GM12878 (cell line): ENCODE measurements around the gene CACNA2D3. TPM values are rescaled to one million over a fixed set of nuclear protein-coding genes. Genes with fewer than 3 reads are reported as not detected.

Experiments
- ATAC-seq: fragments of 200-7000 bp; cut with Tn5 transposase; 3 replicates; pipeline ENCODE4 v1.9.1; 2020; ENCODE audit warnings: mild to moderate bottlenecking, moderate library complexity
- BruUV-seq: library from RNA; stranded (reverse); fragments of 400-500 nt; replicated peaks from 2 replicates; lab custom pipeline; 2021; lab: Mats Ljungman, UMichigan
- CTCF ChIA-PET: fragments of 300-600 bp; sonication (Branson Sonifier 250); formaldehyde crosslinking; extraction: SDS; loops from one replicate; lab custom pipeline; 2021; ENCODE audit warnings: inconsistent platforms; lab: Yijun Ruan, JAX
- POLR2A ChIA-PET: fragments of 350-600 bp; formaldehyde crosslinking; extraction: SDS; loops from one replicate; lab custom pipeline; 2021; ENCODE audit warnings: inconsistent platforms; lab: Charles Lee
- RAD21 ChIA-PET: fragments of 300-600 bp; sonication (Branson Sonifier 250); formaldehyde crosslinking; loops from one replicate; lab custom pipeline; 2023; ENCODE audit warnings: antibody characterized with exemption; ENCODE audit not compliant: unreplicated experiment; lab: Charles Lee
- SMC1A ChIA-PET: fragments of 300-600 bp; sonication (Branson Sonifier 250); formaldehyde crosslinking; loops from one replicate; lab custom pipeline; 2023; ENCODE audit not compliant: unreplicated experiment, uncharacterized antibody; lab: Charles Lee
- DNase-seq: peaks from one replicate; pipeline ENCODE4 v3.0.0-alpha.2; 2011; ENCODE audit warnings: low read depth, low spot score
- FAIRE-seq: peaks from 3 replicates; lab custom pipeline; 2011; peaks lifted over from hg19 to GRCh38; lab: Jason Lieb, UNC
- H2AFZ ChIP-seq: 2 replicates; pipeline ENCODE4 v1.6.0; 2011; ENCODE audit warnings: low read depth, low read length, control low read depth; ENCODE audit not compliant: control insufficient read depth
- H3K27ac ChIP-seq: 2 replicates; pipeline ENCODE4 v1.5.1; 2011; ENCODE audit warnings: control low read depth; ENCODE audit not compliant: control insufficient read depth, insufficient read depth
- H3K27me3 ChIP-seq, 2 experiments: replicated peaks in 1 of 2; 2 replicates each; pipeline versions ENCODE4 v1.6.0 to v1.6.1; 2011; ENCODE audit warnings: low read length in 1 of 2; ENCODE audit not compliant: control insufficient read depth in 2 of 2, insufficient read depth in 2 of 2
- H3K36me3 ChIP-seq, 2 experiments: 2 replicates each; pipeline ENCODE4 v1.5.1; 2011; ENCODE audit warnings: low read length in 1 of 2; ENCODE audit not compliant: control insufficient read depth in 2 of 2, insufficient read depth in 2 of 2
- H3K4me1 ChIP-seq: 2 replicates; pipeline ENCODE4 v1.6.1; 2011; ENCODE audit warnings: mild to moderate bottlenecking, low read length, moderate library complexity, mixed read lengths; ENCODE audit not compliant: control insufficient read depth, insufficient read depth
- H3K4me2 ChIP-seq: 2 replicates; pipeline ENCODE4 v1.6.0; 2011; ENCODE audit warnings: control low read depth; ENCODE audit not compliant: control insufficient read depth, insufficient read depth
- H3K4me3 ChIP-seq: fragments of 200-600 bp; sonication (generic); 2 replicates; pipeline ENCODE4 v1.5.1; 2016
- H3K79me2 ChIP-seq: 2 replicates; pipeline ENCODE4 v1.6.0; 2011; ENCODE audit warnings: low read length; ENCODE audit not compliant: control insufficient read depth, insufficient read depth
- H3K9ac ChIP-seq: 2 replicates; pipeline ENCODE4 v1.8.0; 2011; ENCODE audit warnings: low read length, control low read depth, mixed read lengths; ENCODE audit not compliant: control insufficient read depth, insufficient read depth
- H3K9me3 ChIP-seq: replicated peaks from 3 replicates; pipeline ENCODE4 v1.5.1; 2011; ENCODE audit warnings: mild to moderate bottlenecking, low read length; ENCODE audit not compliant: control insufficient read depth, insufficient read depth
- H4K20me1 ChIP-seq: 2 replicates; pipeline ENCODE4 v1.6.0; 2011; ENCODE audit not compliant: control insufficient read depth, insufficient read depth
- ATF2 ChIP-seq: IDR thresholded peaks from 2 replicates; pipeline ENCODE4 v1.6.1; 2012; ENCODE audit warnings: low read length, inconsistent platforms
- BCL3 ChIP-seq: IDR thresholded peaks from 2 replicates; pipeline ENCODE4 v1.6.1; 2011; ENCODE audit warnings: borderline replicate concordance, low read depth, mild to moderate bottlenecking, moderate library complexity, low read length; ENCODE audit not compliant: insufficient read depth, poor library complexity, severe bottlenecking
- BHLHE40 ChIP-seq, 2 experiments: fragments of 450-650 bp in 1 of 2; IDR thresholded peaks; 2 replicates each; pipeline ENCODE4 v1.6.1; 2011 to 2017; ENCODE audit warnings: low read depth in 2 of 2, borderline replicate concordance in 1 of 2, improper control_type of control experiment in 1 of 2, low read length in 1 of 2, mild to moderate bottlenecking in 1 of 2
- BRCA1 ChIP-seq: IDR thresholded peaks from 2 replicates; pipeline ENCODE4 v1.6.1; 2011; ENCODE audit warnings: low read depth, low read length, improper control_type of control experiment
- IRF4 ChIP-seq: IDR thresholded peaks from 2 replicates; pipeline ENCODE4 v1.6.1; 2011; ENCODE audit warnings: low read depth, low read length
- IRF5 ChIP-seq: fragments of 450-650 bp; IDR thresholded peaks from 2 replicates; pipeline ENCODE4 v1.6.1; 2017; ENCODE audit warnings: borderline replicate concordance
- JUNB ChIP-seq: IDR thresholded peaks from 2 replicates; pipeline ENCODE4 v1.6.1; 2016; ENCODE audit warnings: antibody characterized with exemption, mild to moderate bottlenecking
- MAX ChIP-seq: IDR thresholded peaks from 2 replicates; pipeline ENCODE4 v1.6.1; 2012; ENCODE audit warnings: low read depth, low read length, improper control_type of control experiment
- NKRF ChIP-seq: fragments of 450-650 bp; conservative IDR thresholded peaks from 2 replicates; pipeline ENCODE4 v1.6.1; 2017; ENCODE audit warnings: mild to moderate bottlenecking, moderate library complexity
- NRF1 ChIP-seq: conservative IDR thresholded peaks from 2 replicates; pipeline ENCODE4 v1.6.1; 2011; ENCODE audit warnings: mild to moderate bottlenecking, low read depth, low read length, improper control_type of control experiment
- SMARCA5 ChIP-seq: fragments of 450-650 bp; IDR thresholded peaks from 2 replicates; pipeline ENCODE4 v1.6.1; 2017; ENCODE audit warnings: mild to moderate bottlenecking
- STAT1 ChIP-seq: fragments of 450-650 bp; conservative IDR thresholded peaks from 2 replicates; pipeline ENCODE4 v1.6.1; 2014; ENCODE audit warnings: antibody characterized with exemption, mild to moderate bottlenecking
- YBX1 ChIP-seq: fragments of 450-650 bp; IDR thresholded peaks from 2 replicates; pipeline ENCODE4 v1.6.1; 2016; ENCODE audit warnings: antibody characterized with exemption
- ZBTB33 ChIP-seq: fragments of 450-650 bp; IDR thresholded peaks from 2 replicates; pipeline ENCODE4 v1.6.1; 2017; ENCODE audit warnings: mild to moderate bottlenecking
- in situ Hi-C: fragments of 300-500 bp; cut with MboI; formaldehyde crosslinking; loops from 9 replicates; pipeline ENCODE4 v1.14.3; 2018; ENCODE audit warnings: mixed read lengths
- intact Hi-C: fragments of 100-400 bp; cut with micrococcal nuclease; formaldehyde crosslinking; loops from one replicate; pipeline ENCODE4 v1.14.2; 2022; ENCODE audit not compliant: unreplicated experiment
- polyA plus RNA-seq, 11 experiments: library from polyadenylated mRNA; depleted of rRNA in 4 of 11; unstranded in 6 of 11; stranded (reverse) in 5 of 11; fragments of >200 nt; fragmentation: Nextera tagmentation in 4 of 11; fragmentation: Illumina TruSeq in 1 of 11; extraction: Ambion mirVana in 4 of 11; extraction: Trizol in 1 of 11; gene quantifications; 1 replicate in 1 of 11; 2 replicates in 10 of 11; pipeline versions ENCODE4 v1.2.1 to v1.2.3, GENCODE V29; 2011 to 2016; ENCODE audit warnings: inconsistent platforms in 2 of 11, missing spikeins in 2 of 11, low read depth in 1 of 11
- total RNA-seq, 4 experiments: library from RNA; depleted of rRNA in 3 of 4; stranded (reverse); fragments of >200 nt in 3 of 4; fragmentation: Illumina TruSeq in 1 of 4; extraction: Trizol in 1 of 4; gene quantifications; 2 replicates each; pipeline versions ENCODE4 v1.2.1 to v1.2.3, GENCODE V29; 2013 to 2021
- TF ChIP-seq, protein P1 (sequence below): IDR thresholded peaks from 2 replicates; pipeline ENCODE4 v1.6.1; 2012; ENCODE audit warnings: low read depth, low read length, improper control_type of control experiment

CACNA2D3 gene
- total and polyA plus RNA-seq, 10 of the 15 experiments (the other 5 are each of a cell fraction or from before 2014, with no cell fraction given): not detected

DNA sequence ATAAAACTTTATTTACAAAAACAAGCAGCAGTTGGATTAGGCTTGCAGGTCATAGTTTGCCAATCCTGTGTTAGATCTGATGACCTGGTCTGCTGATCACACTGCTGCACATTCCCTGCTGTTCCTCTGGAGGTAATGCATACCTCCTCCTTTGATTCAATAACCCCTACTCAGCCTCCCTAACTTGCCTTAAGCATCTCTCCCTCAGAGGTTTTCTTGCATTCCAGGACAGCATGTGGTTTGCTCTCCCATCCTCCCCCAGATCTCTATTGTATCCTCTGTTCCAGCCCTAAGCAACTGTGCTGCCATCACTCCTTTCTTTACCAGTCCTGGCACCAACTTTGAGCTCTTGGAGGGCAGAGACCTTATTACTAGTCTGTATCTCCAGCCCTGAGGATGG lies 63.4 kb downstream of the CACNA2D3 start:
- no peaks in the 10 kb centered on the region for H3K4me1 ChIP-seq
- no peaks in the 10 kb centered on the region for H4K20me1 ChIP-seq
- H3K4me2 ChIP-seq: no peak overlapping the region
- ChIA-PET POLR2A (no interaction called here), SMC1A (no interaction called here), RAD21 (no interaction called here), CTCF (no interaction called here)
- BruUV-seq: no TSS peak
- no peaks in the 10 kb centered on the region for H3K36me3 ChIP-seq
- in situ Hi-C loops: no loop called here
- H3K4me3 ChIP-seq: no peak overlapping the region
- no peaks in the 10 kb centered on the region for H3K9me3 ChIP-seq
- FAIRE-seq (no peak), DNase-seq (no peak), ATAC-seq (no peak)
- no peak overlapping the region for H2AFZ ChIP-seq
- no peak overlapping the region for H3K27ac ChIP-seq
- no peaks in the 10 kb centered on the region for H3K79me2 ChIP-seq
- intact Hi-C loops: no loop called here
- no peak overlapping the region for H3K9ac ChIP-seq
- no peaks in the 10 kb centered on the region for H3K27me3 ChIP-seq
- TF ChIP-seq BRCA1 (no peak), SMARCA5 (no peak), MAX (no peak), NKRF (no peak), ATF2 (no peak), NRF1 (no peak), IRF5 (no peak), BCL3 (no peak), YBX1 (no peak), JUNB (no peak), ZBTB33 (no peak), STAT1 (no peak), BHLHE40 (IDR thresholded peaks at IDR 0.05; ENCODE audit: borderline replicate concordance in 1 of 2, low read depth in 2 of 2, low read length in 1 of 2) (no peak), IRF4 (no peak)
- TF ChIP-seq, protein P1, sequence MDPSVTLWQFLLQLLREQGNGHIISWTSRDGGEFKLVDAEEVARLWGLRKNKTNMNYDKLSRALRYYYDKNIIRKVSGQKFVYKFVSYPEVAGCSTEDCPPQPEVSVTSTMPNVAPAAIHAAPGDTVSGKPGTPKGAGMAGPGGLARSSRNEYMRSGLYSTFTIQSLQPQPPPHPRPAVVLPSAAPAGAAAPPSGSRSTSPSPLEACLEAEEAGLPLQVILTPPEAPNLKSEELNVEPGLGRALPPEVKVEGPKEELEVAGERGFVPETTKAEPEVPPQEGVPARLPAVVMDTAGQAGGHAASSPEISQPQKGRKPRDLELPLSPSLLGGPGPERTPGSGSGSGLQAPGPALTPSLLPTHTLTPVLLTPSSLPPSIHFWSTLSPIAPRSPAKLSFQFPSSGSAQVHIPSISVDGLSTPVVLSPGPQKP: no peak
